ENCODE measurements around the gene FXYD1.

- no peak for TF ChIP-seq CTCF (IDR thresholded peaks at IDR 0.05; ENCODE audit: low read length)
- TF ChIP-seq EZH2phosphoT487 (IDR thresholded peaks at IDR 0.05; ENCODE audit: low read length), result no peak
These were observed 12.6 kb upstream of the FXYD1 start for GRCh38 chr19:35125749-35126623.
